Stimulated activated CD4-positive, alpha-beta T cell treated with anti-CD3 and anti-CD28 coated beads, Interleukin-2, amount 100 ng/mL, for 4 hours (primary cell): Measurements from ENCODE around the gene ULK1.
A peak's percentile ranks its signal among the peaks of the same experiment; 100 is the strongest.
"Not testable (repeated sequence)": the region's sequence is repeated elsewhere in the genome, so short reads cannot be mapped to it uniquely, and the experiment has no call there.

Source experiments
- DNase-seq: peaks from one replicate; pipeline ENCODE4 v3.0.0-alpha.2; 2020; ENCODE audit warnings: low read depth

The ULK1 gene

GRCh38 chr12:131943389-131943788 is 49.0 kb downstream of the ULK1 start:
- DNase-seq: no peak

GRCh38 chr12:131943876-131944275 is 49.5 kb downstream of the ULK1 start:
- DNase-seq: no peak

- DNase-seq: no peak
Observed at GRCh38 chr12:131944601-131945251, 50.3 kb downstream of the ULK1 start.

GRCh38 chr12:131946757-131947156 is 52.3 kb downstream of the ULK1 start:
- no peak for DNase-seq

- no peak for DNase-seq
Observed at GRCh38 chr12:131947482-131948027, 53.1 kb downstream of the ULK1 start.

GRCh38 chr12:131948166-131948712 is 53.8 kb downstream of the ULK1 start:
- no peak for DNase-seq

GRCh38 chr12:131948713-131949430 is 54.5 kb downstream of the ULK1 start:
- DNase-seq: not testable (repeated sequence)

- peak; percentile 98 for DNase-seq
Observed at GRCh38 chr12:131949431-131950181, 55.2 kb downstream of the ULK1 start, which contains the start of gene EP400. EP400 (plus strand) TSS chr12:131949942; CDS start chr12:131960620, 10,678 bp downstream.

GRCh38 chr12:131950182-131950913 is 55.9 kb downstream of the ULK1 start:
- DNase-seq: peak; percentile 57

- not testable (repeated sequence) for DNase-seq
Observed at GRCh38 chr12:131953810-131954209, 59.4 kb downstream of the ULK1 start.

- not testable (repeated sequence) for DNase-seq
Observed at GRCh38 chr12:131954460-131954859, 60.0 kb downstream of the ULK1 start.

- DNase-seq: no peak
Observed at GRCh38 chr12:131959116-131959515, 64.7 kb downstream of the ULK1 start.

- no peak for DNase-seq
Observed at GRCh38 chr12:131959641-131960589, 65.5 kb downstream of the ULK1 start.

- not testable (repeated sequence) for DNase-seq
Observed at GRCh38 chr12:131960590-131961325, 66.3 kb downstream of the ULK1 start.

- DNase-seq: not testable (repeated sequence)
Observed at GRCh38 chr12:131961328-131961727, 66.9 kb downstream of the ULK1 start.

- DNase-seq: no peak
Observed at GRCh38 chr12:131962069-131962468, 67.6 kb downstream of the ULK1 start.

- no peak for DNase-seq
Observed at GRCh38 chr12:131963381-131963780, 69.0 kb downstream of the ULK1 start.

- no peak for DNase-seq
Observed at GRCh38 chr12:131965073-131965472, 70.7 kb downstream of the ULK1 start.

- no peak for DNase-seq
Observed at GRCh38 chr12:131971226-131971625, 76.8 kb downstream of the ULK1 start.
